ENCODE data around the gene CACNA1B.

The CACNA1B gene

GRCh38 chr9:138051586-138052321 lies 174.2 kb downstream of the CACNA1B start:
- no peaks in the 10 kb centered on the region for H3K9me3 ChIP-seq (ENCODE audit: low read length)
- no peak overlapping the region for H3K4me3 ChIP-seq (ENCODE audit: low read depth in 1 of 2, low read length in 2 of 2)
- H3K4me1 ChIP-seq (ENCODE audit: insufficient read depth, low read length), result no peaks in the 10 kb centered on the region
- H3K27me3 ChIP-seq (ENCODE audit: control insufficient read depth in 1 of 2, insufficient read depth in 2 of 2, low read length in 2 of 2), result peaks cover 0 to 12% of the 10 kb centered on the region in 2 donors
- no peak overlapping the region for H3K27ac ChIP-seq (ENCODE audit: low read depth, low read length)
- no peak overlapping the region for H3K9ac ChIP-seq (ENCODE audit: low read length)
- H3K36me3 ChIP-seq (ENCODE audit: insufficient read depth, low read length), result no peaks in the 10 kb centered on the region

GRCh38 chr9:138052322-138052615 lies 174.7 kb downstream of the CACNA1B start:
- Histone ChIP-seq H3K36me3 (ENCODE audit: insufficient read depth, low read length) (no peaks in the 10 kb centered on the region), H3K27ac (ENCODE audit: low read depth, low read length) (no peak overlapping the region), H3K9me3 (ENCODE audit: low read length) (no peaks in the 10 kb centered on the region), H3K4me1 (ENCODE audit: insufficient read depth, low read length) (no peaks in the 10 kb centered on the region), H3K27me3 (ENCODE audit: control insufficient read depth in 1 of 2, insufficient read depth in 2 of 2, low read length in 2 of 2) (peaks cover 0 to 12% of the 10 kb centered on the region in 2 donors), H3K4me3 (ENCODE audit: low read depth in 1 of 2, low read length in 2 of 2) (no peak overlapping the region), H3K9ac (ENCODE audit: low read length) (no peak overlapping the region)

DNA sequence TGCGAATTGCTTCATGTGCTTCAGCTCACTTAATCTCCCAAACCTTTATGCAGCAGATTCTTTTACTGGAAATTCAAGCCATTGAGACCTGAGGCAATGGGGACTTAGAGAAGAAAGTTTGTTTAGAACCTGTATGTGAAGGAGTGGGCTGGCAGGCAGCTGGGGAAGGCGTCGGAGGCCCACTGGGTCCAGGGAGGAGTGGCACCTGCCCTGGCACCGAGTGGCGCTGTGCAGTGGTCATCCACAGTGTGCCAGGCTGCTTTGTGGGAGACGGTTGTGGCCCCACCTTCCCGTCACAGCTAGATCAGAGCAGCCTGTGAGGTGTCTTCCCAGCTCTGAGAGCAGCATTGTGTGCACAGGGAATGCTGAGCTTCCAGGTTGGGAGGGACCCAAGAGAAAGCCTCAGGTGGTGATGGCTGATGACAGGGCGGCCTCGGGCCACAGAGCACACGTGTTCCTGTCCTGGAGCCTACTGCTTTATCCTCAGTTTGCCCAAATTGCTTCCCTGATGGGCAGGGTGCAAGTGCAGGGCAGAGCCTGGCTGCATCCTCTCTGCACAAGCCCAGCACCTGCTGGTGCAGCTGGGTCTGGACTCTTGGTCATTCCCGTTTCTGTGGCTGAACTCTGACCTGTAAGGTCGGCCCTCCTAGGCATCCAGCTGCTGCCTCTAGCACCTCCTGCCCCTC lies 175.2 kb downstream of the CACNA1B start:
- Histone ChIP-seq H3K27ac (ENCODE audit: low read depth, low read length) (no peak overlapping the region), H3K27me3 (ENCODE audit: control insufficient read depth in 1 of 2, insufficient read depth in 2 of 2, low read length in 2 of 2) (peaks cover 0 to 12% of the 10 kb centered on the region in 2 donors), H3K9ac (ENCODE audit: low read length) (no peak overlapping the region), H3K4me1 (ENCODE audit: insufficient read depth, low read length) (no peaks in the 10 kb centered on the region), H3K4me3 (ENCODE audit: low read depth in 1 of 2, low read length in 2 of 2) (no peak overlapping the region), H3K36me3 (ENCODE audit: insufficient read depth, low read length) (no peaks in the 10 kb centered on the region), H3K9me3 (ENCODE audit: low read length) (no peaks in the 10 kb centered on the region)

- Histone ChIP-seq H3K9me3 (ENCODE audit: low read length) (no peaks in the 10 kb centered on the region), H3K27ac (ENCODE audit: low read depth, low read length) (no peak overlapping the region), H3K27me3 (ENCODE audit: control insufficient read depth in 1 of 2, insufficient read depth in 2 of 2, low read length in 2 of 2) (peaks cover 0 to 12% of the 10 kb centered on the region in 2 donors), H3K4me3 (ENCODE audit: low read depth in 1 of 2, low read length in 2 of 2) (no peak overlapping the region), H3K4me1 (ENCODE audit: insufficient read depth, low read length) (no peaks in the 10 kb centered on the region), H3K9ac (ENCODE audit: low read length) (no peak overlapping the region), H3K36me3 (ENCODE audit: insufficient read depth, low read length) (no peaks in the 10 kb centered on the region)
These were observed 175.8 kb downstream of the CACNA1B start for GRCh38 chr9:138053321-138053868.

- no peak overlapping the region for H3K4me3 ChIP-seq (ENCODE audit: low read depth in 1 of 2, low read length in 2 of 2)
- H3K36me3 ChIP-seq (ENCODE audit: insufficient read depth, low read length), result no peaks in the 10 kb centered on the region
- H3K9me3 ChIP-seq (ENCODE audit: low read length), result no peaks in the 10 kb centered on the region
- no peak overlapping the region for H3K27ac ChIP-seq (ENCODE audit: low read depth, low read length)
- no peaks in the 10 kb centered on the region for H3K4me1 ChIP-seq (ENCODE audit: insufficient read depth, low read length)
- peaks cover 0 to 12% of the 10 kb centered on the region in 2 donors for H3K27me3 ChIP-seq (ENCODE audit: control insufficient read depth in 1 of 2, insufficient read depth in 2 of 2, low read length in 2 of 2)
- no peak overlapping the region for H3K9ac ChIP-seq (ENCODE audit: low read length)
These were observed 176.6 kb downstream of the CACNA1B start for GRCh38 chr9:138053996-138054752.

DNA sequence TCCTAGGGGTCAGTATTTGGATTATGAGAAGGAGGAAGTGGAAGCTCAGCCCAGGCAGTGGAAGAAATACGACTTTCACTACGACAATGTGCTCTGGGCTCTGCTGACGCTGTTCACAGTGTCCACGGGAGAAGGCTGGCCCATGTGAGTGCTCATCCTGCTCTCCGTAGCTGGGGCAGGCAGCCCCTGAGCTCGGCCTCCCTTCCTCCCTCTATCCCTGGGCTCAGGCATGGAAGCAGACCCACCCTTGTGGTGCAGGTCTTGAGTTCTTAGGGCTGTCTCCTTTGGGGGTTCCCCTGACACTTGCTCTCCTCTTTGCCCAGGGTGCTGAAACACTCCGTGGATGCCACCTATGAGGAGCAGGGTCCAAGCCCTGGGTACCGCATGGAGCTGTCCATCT lies 180.1 kb downstream of the CACNA1B start:
- H3K9ac ChIP-seq (ENCODE audit: low read length), result no peak overlapping the region
- no peak overlapping the region for H3K4me3 ChIP-seq (ENCODE audit: low read depth in 1 of 2, low read length in 2 of 2)
- no peaks in the 10 kb centered on the region for H3K9me3 ChIP-seq (ENCODE audit: low read length)
- no peak overlapping the region for H3K27ac ChIP-seq (ENCODE audit: low read depth, low read length)
- no peaks in the 10 kb centered on the region for H3K36me3 ChIP-seq (ENCODE audit: insufficient read depth, low read length)
- no peaks in the 10 kb centered on the region for H3K27me3 ChIP-seq (ENCODE audit: control insufficient read depth in 1 of 2, insufficient read depth in 2 of 2, low read length in 2 of 2)
- no peaks in the 10 kb centered on the region for H3K4me1 ChIP-seq (ENCODE audit: insufficient read depth, low read length)

- no peaks in the 10 kb centered on the region for H3K4me1 ChIP-seq (ENCODE audit: insufficient read depth, low read length)
- no peaks in the 10 kb centered on the region for H3K27me3 ChIP-seq (ENCODE audit: control insufficient read depth in 1 of 2, insufficient read depth in 2 of 2, low read length in 2 of 2)
- no peaks in the 10 kb centered on the region for H3K9me3 ChIP-seq (ENCODE audit: low read length)
- H3K9ac ChIP-seq (ENCODE audit: low read length), result no peak overlapping the region
- H3K36me3 ChIP-seq (ENCODE audit: insufficient read depth, low read length), result no peaks in the 10 kb centered on the region
- no peak overlapping the region for H3K4me3 ChIP-seq (ENCODE audit: low read depth in 1 of 2, low read length in 2 of 2)
- no peak overlapping the region for H3K27ac ChIP-seq (ENCODE audit: low read depth, low read length)
These were observed 180.6 kb downstream of the CACNA1B start for GRCh38 chr9:138058181-138058580.

DNA sequence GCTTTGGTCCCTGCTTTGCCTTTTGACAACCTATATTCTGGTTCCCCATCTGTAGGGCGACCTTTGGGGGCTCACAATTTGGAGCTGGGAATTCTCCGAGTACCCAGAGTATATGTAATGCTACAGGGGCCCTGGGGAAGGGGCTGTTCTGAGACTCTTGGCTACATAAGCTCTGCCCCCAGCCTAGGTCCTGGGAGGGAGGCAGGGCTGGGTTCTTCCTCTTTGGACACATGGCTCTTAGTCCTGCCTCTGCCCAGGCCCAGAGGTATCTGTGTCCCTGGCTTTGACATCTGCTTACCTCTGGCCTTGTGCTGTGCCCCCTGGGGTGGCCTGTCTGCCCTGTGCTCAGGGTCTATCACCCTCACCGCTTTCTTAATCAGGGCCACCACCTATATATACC lies 181.6 kb downstream of the CACNA1B start:
- no peaks in the 10 kb centered on the region for H3K27me3 ChIP-seq (ENCODE audit: control insufficient read depth in 1 of 2, insufficient read depth in 2 of 2, low read length in 2 of 2)
- no peaks in the 10 kb centered on the region for H3K36me3 ChIP-seq (ENCODE audit: insufficient read depth, low read length)
- H3K4me3 ChIP-seq (ENCODE audit: low read depth in 1 of 2, low read length in 2 of 2), result no peak overlapping the region
- no peaks in the 10 kb centered on the region for H3K9me3 ChIP-seq (ENCODE audit: low read length)
- no peaks in the 10 kb centered on the region for H3K4me1 ChIP-seq (ENCODE audit: insufficient read depth, low read length)
- H3K27ac ChIP-seq (ENCODE audit: low read depth, low read length), result no peak overlapping the region
- H3K9ac ChIP-seq (ENCODE audit: low read length), result no peak overlapping the region

DNA sequence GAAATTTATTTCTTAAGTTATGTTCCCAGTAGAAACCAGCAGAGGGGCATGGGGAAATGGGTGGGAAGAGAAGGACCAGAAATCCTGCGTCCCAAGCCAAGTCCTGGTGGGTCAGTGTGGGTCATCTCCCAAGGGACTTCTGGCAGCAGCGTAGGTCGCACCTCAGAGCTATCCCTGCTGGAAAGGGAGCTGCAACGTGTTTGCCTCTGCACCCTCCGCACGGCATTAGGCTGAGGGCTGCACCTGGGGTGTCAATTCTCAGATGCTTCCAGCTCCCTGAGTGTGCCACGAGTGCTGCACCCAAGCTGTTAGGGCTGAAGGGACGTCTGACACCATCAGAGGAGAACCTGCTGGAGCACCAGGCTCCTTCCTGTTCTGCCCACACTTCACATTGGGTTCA lies 182.8 kb downstream of the CACNA1B start:
- Histone ChIP-seq H3K9ac (ENCODE audit: low read length) (no peak overlapping the region), H3K36me3 (ENCODE audit: insufficient read depth, low read length) (no peaks in the 10 kb centered on the region), H3K4me3 (ENCODE audit: low read depth in 1 of 2, low read length in 2 of 2) (no peak overlapping the region), H3K27me3 (ENCODE audit: control insufficient read depth in 1 of 2, insufficient read depth in 2 of 2, low read length in 2 of 2) (no peaks in the 10 kb centered on the region), H3K27ac (ENCODE audit: low read depth, low read length) (no peak overlapping the region), H3K9me3 (ENCODE audit: low read length) (no peaks in the 10 kb centered on the region), H3K4me1 (ENCODE audit: insufficient read depth, low read length) (no peaks in the 10 kb centered on the region)

- Histone ChIP-seq H3K27ac (ENCODE audit: low read depth, low read length) (no peak overlapping the region), H3K4me3 (ENCODE audit: low read depth in 1 of 2, low read length in 2 of 2) (no peak overlapping the region), H3K27me3 (ENCODE audit: control insufficient read depth in 1 of 2, insufficient read depth in 2 of 2, low read length in 2 of 2) (no peaks in the 10 kb centered on the region), H3K4me1 (ENCODE audit: insufficient read depth, low read length) (no peaks in the 10 kb centered on the region), H3K9me3 (ENCODE audit: low read length) (no peaks in the 10 kb centered on the region), H3K9ac (ENCODE audit: low read length) (no peak overlapping the region), H3K36me3 (ENCODE audit: insufficient read depth, low read length) (no peaks in the 10 kb centered on the region)
These were observed 183.3 kb downstream of the CACNA1B start for GRCh38 chr9:138060881-138061280.

- Histone ChIP-seq H3K4me3 (ENCODE audit: low read depth in 1 of 2, low read length in 2 of 2) (no peak overlapping the region), H3K27me3 (ENCODE audit: control insufficient read depth in 1 of 2, insufficient read depth in 2 of 2, low read length in 2 of 2) (no peaks in the 10 kb centered on the region), H3K4me1 (ENCODE audit: insufficient read depth, low read length) (no peaks in the 10 kb centered on the region), H3K36me3 (ENCODE audit: insufficient read depth, low read length) (no peaks in the 10 kb centered on the region), H3K9me3 (ENCODE audit: low read length) (no peaks in the 10 kb centered on the region), H3K27ac (ENCODE audit: low read depth, low read length) (no peak overlapping the region), H3K9ac (ENCODE audit: low read length) (no peak overlapping the region)
These were observed 184.0 kb downstream of the CACNA1B start for GRCh38 chr9:138061631-138062030.
